Activated CD4-positive, alpha-beta T cell treated with anti-CD3 and anti-CD28 coated beads, Interleukin-2, amount 10 ng/mL, durations not matched to agents 24 days and 14 days (primary cell): ENCODE data around the gene ACTG1. TPM values are rescaled to one million over a fixed set of nuclear protein-coding genes. Genes with fewer than 3 reads are reported as not detected.

Experiments used
- DNase-seq: peaks from one replicate; pipeline ENCODE4 v3.0.0; 2022
- H3K27ac Mint-ChIP-seq: one replicate; pipeline ENCODE4 v1.8.0; 2022; ENCODE audit warnings: mild to moderate bottlenecking, mixed read lengths
- H3K27me3 Mint-ChIP-seq: one replicate; pipeline ENCODE4 v1.8.0; 2022; ENCODE audit warnings: mixed read lengths
- H3K36me3 Mint-ChIP-seq: one replicate; pipeline ENCODE4 v1.8.0; 2022; ENCODE audit warnings: low read depth, mild to moderate bottlenecking, mixed read lengths
- H3K4me1 Mint-ChIP-seq: one replicate; pipeline ENCODE4 v1.8.0; 2021; ENCODE audit warnings: mixed read lengths
- H3K4me3 Mint-ChIP-seq: one replicate; pipeline ENCODE4 v1.8.0; 2022; ENCODE audit warnings: mild to moderate bottlenecking, moderate library complexity, mixed read lengths
- H3K9me3 Mint-ChIP-seq: one replicate; pipeline ENCODE4 v1.8.0; 2021; ENCODE audit warnings: mixed read lengths
- intact Hi-C: fragments of 100-400 bp; cut with micrococcal nuclease; formaldehyde crosslinking; loops from one replicate; pipeline ENCODE4 v1.15.1; 2023
- total RNA-seq: library from RNA; stranded (reverse); gene quantifications from 2 replicates; pipeline ENCODE4 v1.2.3, GENCODE V29; 2022

ACTG1 gene
- total RNA-seq, 1 donor from 2014 or later: 3,353 TPM

DNA sequence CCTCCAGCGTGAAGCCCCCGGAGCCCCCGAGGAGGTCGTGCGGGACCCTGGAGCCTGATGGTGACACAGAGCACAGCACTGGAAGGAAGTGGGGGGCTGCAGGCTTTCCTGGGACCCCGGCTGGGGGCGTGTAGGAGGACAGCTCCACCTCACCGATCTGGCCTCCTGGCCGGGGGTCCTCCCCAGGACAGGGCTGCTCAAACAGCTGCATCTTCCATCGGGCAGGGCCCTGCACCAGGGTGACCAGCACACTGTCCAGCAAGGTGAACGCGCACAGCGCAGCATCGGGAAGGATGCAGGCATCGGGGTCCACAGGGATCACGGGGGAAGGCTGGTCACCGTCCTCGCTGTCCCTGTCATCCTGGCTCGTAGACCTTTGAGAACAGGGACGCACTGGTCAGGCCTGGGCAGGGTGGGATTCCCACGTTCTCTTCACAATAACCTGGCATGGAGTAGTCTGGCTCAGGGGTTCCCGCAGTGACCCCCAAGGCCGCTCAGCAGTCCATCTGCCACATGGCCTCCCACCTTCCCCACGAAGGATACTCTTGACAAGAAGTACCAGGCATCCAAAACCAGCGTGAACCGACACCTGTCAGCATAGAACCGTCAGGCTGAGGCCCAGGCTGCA lies 38.3 kb upstream of the ACTG1 start:
- Mint-ChIP-seq H3K27ac (peak overlapping the region; percentile 83), H3K36me3 (peaks cover 26% of the 10 kb centered on the region), H3K9me3 (no peaks in the 10 kb centered on the region), H3K27me3 (no peaks in the 10 kb centered on the region), H3K4me1 (peaks cover 24% of the 10 kb centered on the region), H3K4me3 (peak overlapping the region; percentile 91)
- DNase-seq: no peak
- intact Hi-C loops: loop anchor here (5.0 kb wide), 2 partner anchors 151 to 299 kb away; partner anchors contain the start of gene MRPL12

DNA sequence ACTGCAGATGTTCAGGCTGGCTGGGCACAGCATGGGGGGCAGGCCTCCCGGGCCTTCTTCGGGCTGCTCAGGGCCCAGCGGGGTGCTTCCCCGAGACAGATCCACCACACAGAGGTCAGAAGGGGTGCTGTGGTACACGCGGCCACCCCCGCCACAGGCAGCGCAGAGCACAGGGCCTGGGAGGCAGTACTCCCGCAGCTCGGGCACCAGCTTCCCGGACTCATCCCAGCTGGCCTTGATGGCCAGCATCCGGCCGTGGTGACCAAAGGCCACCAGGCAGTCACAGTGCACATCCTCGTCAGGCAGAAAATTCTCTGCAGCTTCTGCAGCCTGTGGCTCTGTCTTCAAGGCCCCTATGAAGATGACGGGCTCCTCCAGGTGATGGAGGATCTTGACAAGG lies 37.7 kb upstream of the ACTG1 start:
- intact Hi-C loops: loop anchor here (5.0 kb wide), 2 partner anchors 152 to 298 kb away; partner anchors contain the start of gene MRPL12
- Mint-ChIP-seq H3K9me3 (no peaks in the 10 kb centered on the region), H3K27me3 (no peaks in the 10 kb centered on the region), H3K36me3 (peaks cover 26% of the 10 kb centered on the region), H3K27ac (peak overlapping the region; percentile 37), H3K4me1 (peaks cover 24% of the 10 kb centered on the region), H3K4me3 (peak overlapping the region; percentile 91)
- DNase-seq: no peak

GRCh38 chr17:81549826-81550225 lies 37.2 kb upstream of the ACTG1 start:
- peak overlapping the region; percentile 91 for H3K4me3 Mint-ChIP-seq
- peaks cover 24% of the 10 kb centered on the region for H3K4me1 Mint-ChIP-seq
- no peaks in the 10 kb centered on the region for H3K9me3 Mint-ChIP-seq
- H3K27me3 Mint-ChIP-seq: no peaks in the 10 kb centered on the region
- peak overlapping the region; percentile 37 for H3K27ac Mint-ChIP-seq
- peaks cover 28% of the 10 kb centered on the region for H3K36me3 Mint-ChIP-seq
- intact Hi-C loops: loop anchor here (5.0 kb wide), 2 partner anchors 152 to 298 kb away; partner anchors contain the start of gene MRPL12
- DNase-seq: no peak

DNA sequence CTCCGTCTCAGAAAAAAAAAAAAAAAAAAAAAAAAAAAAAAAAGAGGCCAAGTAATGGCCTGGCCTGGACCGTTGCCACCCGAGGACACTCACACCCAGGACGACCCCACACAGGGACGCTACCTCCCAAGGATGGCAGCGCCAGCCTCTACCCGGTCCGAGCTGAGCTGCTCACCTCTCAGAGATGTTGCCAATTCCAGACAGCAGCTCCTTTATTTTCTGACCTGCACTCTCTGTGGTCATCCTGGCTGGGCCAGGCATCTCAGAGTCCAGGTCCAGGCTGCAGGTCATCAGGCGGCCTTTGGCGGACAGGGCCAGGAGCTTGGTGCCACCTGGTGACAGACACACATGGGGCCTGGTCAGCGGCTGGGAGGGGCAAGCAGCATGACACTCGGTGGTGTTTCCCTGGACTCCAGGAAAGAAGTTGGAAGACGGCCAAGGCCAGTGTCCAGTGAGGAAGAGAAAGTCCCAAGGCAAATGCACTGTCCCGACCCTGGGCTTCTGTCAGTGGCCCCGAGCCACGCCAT lies 36.5 kb upstream of the ACTG1 start:
- Mint-ChIP-seq H3K4me1 (peaks cover 20% of the 10 kb centered on the region), H3K27me3 (no peaks in the 10 kb centered on the region), H3K4me3 (peak overlapping the region; percentile 91), H3K36me3 (peaks cover 27% of the 10 kb centered on the region), H3K9me3 (no peaks in the 10 kb centered on the region), H3K27ac (no peak overlapping the region)
- DNase-seq: no peak
- intact Hi-C loops: no loop called here

DNA sequence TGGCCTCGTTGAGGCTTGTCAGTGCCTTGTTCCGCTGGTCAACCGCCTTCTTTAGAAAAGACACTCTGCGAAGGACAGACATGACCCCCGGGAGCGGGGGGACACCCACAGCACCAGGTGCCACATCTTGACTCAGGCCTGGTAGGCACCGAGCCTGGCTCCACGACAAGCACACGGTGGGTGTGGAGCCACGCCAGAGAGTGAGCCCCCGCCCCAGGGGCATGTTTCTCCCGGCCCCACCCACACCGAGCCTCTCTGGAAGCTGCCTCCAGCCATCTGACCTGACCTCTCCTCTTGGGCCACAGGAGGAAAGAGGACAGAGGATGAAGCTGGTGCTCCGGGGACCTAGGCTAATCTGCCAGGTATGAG lies 35.0 kb upstream of the ACTG1 start:
- Mint-ChIP-seq H3K27ac (no peak overlapping the region), H3K4me1 (peaks cover 10% of the 10 kb centered on the region), H3K36me3 (peaks cover 24% of the 10 kb centered on the region), H3K9me3 (no peaks in the 10 kb centered on the region), H3K4me3 (no peak overlapping the region), H3K27me3 (no peaks in the 10 kb centered on the region)
- intact Hi-C loops: no loop called here
- DNase-seq: no peak

DNA sequence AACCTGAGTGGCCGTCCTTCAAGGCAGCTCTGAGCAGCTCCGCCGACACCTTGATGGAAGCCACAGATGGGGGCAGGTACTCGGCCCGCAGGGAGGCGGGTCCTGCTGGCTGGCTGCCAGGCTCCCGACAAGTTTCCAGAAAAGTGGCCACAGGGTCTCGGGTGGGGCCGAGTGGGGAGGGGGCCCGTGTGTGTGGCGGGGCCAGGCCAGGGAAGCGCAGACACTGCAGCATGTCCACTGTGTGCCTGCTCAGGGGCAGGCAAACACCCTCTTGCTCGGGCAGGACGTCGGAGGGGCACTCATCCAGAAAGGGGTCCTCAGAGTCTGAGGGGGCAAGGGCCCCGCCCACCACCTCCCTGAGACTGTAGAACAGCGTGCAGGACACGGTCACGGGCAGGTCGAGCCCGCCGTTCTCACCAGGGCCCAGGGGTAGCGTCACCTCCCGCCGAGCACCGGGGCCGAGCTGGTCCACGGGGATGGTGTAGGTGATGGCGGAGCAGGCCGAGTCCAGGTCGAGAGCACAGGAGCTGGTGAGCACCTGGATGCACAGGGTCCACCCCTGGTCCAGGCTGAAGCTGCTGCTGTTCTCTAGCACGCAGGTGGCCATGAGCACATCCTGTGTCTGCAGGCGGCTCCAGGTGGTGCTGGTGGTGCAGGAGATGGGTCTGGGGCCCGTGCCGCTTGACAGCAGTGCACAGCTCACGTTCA lies 34.5 kb upstream of the ACTG1 start:
- no peak overlapping the region for H3K27ac Mint-ChIP-seq
- no peak overlapping the region for H3K4me3 Mint-ChIP-seq
- no peak for DNase-seq
- peaks cover 24% of the 10 kb centered on the region for H3K36me3 Mint-ChIP-seq
- no peaks in the 10 kb centered on the region for H3K9me3 Mint-ChIP-seq
- H3K4me1 Mint-ChIP-seq: peaks cover 10% of the 10 kb centered on the region
- H3K27me3 Mint-ChIP-seq: no peaks in the 10 kb centered on the region
- intact Hi-C loops: no loop called here

DNA sequence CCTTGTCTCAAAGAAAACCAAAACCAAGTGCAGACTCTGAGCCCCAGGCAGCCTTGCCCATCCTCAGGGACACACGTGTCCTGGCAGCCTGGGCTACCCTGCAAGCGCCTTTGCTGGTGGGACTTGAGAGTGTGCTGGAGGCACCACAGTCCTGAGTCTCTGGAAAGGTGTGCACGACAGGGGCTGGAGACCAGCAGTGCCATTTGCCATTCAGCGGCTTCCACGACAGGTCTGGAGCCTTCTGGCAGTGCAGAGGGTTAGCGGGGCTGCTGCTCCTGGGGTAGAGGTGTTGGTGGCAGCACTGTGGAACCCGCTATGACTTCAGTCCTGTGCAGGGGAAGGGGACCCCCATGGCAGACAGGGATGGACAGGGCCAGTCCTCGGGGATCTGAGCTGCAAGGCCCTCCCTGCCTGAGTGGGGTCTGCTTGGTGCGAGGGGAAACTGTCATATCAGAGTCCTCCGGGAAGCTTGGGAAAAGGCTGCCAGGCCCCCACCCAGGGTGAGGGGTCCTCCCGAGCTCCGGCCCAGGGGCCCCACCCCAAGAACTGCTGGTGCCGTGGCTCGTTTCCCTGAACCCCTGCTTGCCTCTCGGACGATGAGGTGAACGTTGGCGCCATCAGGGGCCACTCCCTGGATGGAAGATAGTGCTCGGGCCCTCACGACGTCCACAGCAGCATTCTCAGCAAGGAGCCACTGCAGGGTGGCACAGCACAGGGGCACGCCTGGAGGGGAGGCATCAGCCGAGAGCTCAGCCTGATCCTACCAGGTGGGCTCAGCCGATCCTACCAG lies 32.8 kb upstream of the ACTG1 start:
- no peak overlapping the region for H3K27ac Mint-ChIP-seq
- no peak for DNase-seq
- no peaks in the 10 kb centered on the region for H3K27me3 Mint-ChIP-seq
- no peak overlapping the region for H3K4me3 Mint-ChIP-seq
- H3K9me3 Mint-ChIP-seq: no peaks in the 10 kb centered on the region
- intact Hi-C loops: no loop called here
- H3K4me1 Mint-ChIP-seq: peaks cover 5% of the 10 kb centered on the region
- H3K36me3 Mint-ChIP-seq: peaks cover 26% of the 10 kb centered on the region

DNA sequence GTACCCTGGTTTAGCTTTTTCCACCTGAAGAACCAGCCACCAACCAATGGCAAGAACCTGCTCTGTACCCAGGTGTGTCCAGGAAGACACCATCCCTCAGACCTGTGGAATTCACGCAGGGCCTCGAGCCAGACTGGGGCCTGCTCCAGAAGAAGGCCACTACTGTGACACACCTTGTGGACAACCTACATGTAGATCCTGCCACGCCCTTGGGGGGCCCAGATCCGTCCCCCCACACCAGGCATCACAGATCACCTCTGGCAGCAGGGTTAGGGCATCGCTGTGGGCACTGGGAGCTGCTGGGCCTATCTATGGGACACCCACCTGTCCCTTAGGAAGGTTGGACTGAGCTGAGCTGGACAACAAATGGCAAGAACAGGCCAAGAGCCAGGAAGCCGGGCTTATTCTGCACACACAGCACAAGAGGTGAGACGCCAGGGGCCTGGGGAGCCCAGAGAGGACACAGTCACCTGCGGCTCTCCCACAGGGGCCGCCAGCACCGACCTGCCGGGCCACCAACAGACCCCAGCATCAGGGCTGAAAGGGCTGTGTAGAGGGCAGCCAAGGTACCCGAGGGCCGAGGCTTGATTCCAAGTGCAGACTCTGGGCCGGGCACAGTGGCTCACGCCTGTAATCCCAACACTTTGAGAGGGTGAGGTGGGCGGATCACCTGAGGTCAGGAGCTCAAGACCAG lies 31.8 kb upstream of the ACTG1 start:
- no peak overlapping the region for H3K4me3 Mint-ChIP-seq

DNA sequence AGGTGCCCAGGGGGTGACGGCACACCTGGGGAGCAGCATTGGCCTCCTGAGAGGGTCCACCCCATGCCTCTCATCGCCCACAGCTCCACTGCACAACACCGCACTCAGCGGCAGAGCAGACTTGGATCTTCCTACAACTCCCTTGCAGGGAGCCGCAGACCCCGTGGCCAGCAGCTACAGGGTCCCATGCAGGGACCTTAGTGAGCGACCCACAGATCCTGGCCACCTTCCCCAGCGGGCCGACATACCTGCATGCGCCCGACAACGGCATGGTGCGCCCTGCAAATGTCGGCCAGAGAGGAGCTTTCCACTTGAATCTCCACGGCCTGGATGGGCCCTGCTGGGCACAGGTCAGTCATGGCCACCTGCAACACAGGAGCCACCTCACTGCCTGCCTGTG lies 31.2 kb upstream of the ACTG1 start:
- H3K27ac Mint-ChIP-seq: no peak overlapping the region
- H3K36me3 Mint-ChIP-seq: peaks cover 12% of the 10 kb centered on the region
- H3K4me3 Mint-ChIP-seq: no peak overlapping the region
- no peak for DNase-seq
- no peaks in the 10 kb centered on the region for H3K27me3 Mint-ChIP-seq
- H3K4me1 Mint-ChIP-seq: no peaks in the 10 kb centered on the region
- H3K9me3 Mint-ChIP-seq: no peaks in the 10 kb centered on the region
- intact Hi-C loops: no loop called here

More for the DNA sequence above, 31.8 kb upstream of the ACTG1 start:
- H3K4me1 Mint-ChIP-seq: peaks cover under 1% of the 10 kb centered on the region
- no peak overlapping the region for H3K27ac Mint-ChIP-seq
- peaks cover 17% of the 10 kb centered on the region for H3K36me3 Mint-ChIP-seq
- H3K9me3 Mint-ChIP-seq: no peaks in the 10 kb centered on the region
- no peak for DNase-seq
- no peaks in the 10 kb centered on the region for H3K27me3 Mint-ChIP-seq
- intact Hi-C loops: no loop called here

DNA sequence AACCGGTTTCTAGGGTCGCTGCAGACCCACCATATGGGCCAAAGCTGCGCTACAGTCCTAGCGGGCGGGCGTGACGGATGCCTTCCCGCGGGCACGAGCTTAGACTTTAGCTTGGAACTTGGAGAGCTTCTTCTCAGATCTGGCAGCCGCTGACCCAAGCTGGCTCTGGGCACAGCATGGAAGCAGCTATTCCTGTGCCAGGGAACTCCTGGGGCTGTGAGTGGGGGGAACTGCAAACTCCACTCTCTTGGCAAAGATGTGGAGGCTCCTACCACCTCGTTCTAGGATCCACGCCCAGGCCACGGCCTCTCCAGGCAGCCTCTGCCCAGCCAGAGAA lies 30.7 kb upstream of the ACTG1 start:
- Mint-ChIP-seq H3K27me3 (no peaks in the 10 kb centered on the region), H3K4me3 (no peak overlapping the region), H3K9me3 (no peaks in the 10 kb centered on the region), H3K27ac (no peak overlapping the region), H3K36me3 (peaks cover 14% of the 10 kb centered on the region), H3K4me1 (no peaks in the 10 kb centered on the region)
- DNase-seq: no peak
- intact Hi-C loops: no loop called here

GRCh38 chr17:81542431-81543338 lies 30.1 kb upstream of the ACTG1 start:
- Mint-ChIP-seq H3K27ac (no peak overlapping the region), H3K36me3 (peaks cover 16% of the 10 kb centered on the region), H3K27me3 (peaks cover 4% of the 10 kb centered on the region), H3K9me3 (no peaks in the 10 kb centered on the region), H3K4me3 (no peak overlapping the region), H3K4me1 (no peaks in the 10 kb centered on the region)
- intact Hi-C loops: no loop called here
- no peak for DNase-seq

DNA sequence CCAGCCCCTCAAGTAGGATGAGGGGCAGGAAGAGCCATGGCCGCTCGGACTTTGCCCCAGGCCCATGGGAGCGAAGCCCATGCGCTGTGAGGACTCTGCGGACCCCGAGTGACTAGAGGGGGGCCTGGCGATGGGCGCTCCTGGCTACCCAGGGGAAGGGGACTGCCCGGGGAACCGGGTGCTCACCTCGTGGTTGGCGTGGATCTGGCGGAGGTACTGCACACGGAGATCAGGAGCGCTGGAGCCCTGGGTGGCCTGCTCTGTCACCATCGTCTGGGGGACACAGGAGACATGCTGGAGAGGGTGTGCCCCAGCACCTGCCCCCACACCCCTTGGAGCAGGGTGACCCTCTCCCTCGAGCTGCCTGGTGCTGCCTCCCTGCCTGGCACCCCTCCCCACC lies 28.5 kb upstream of the ACTG1 start:
- Mint-ChIP-seq H3K4me3 (no peak overlapping the region), H3K36me3 (peaks cover 12% of the 10 kb centered on the region), H3K27me3 (peaks cover 9% of the 10 kb centered on the region), H3K4me1 (no peaks in the 10 kb centered on the region), H3K27ac (no peak overlapping the region), H3K9me3 (no peaks in the 10 kb centered on the region)
- intact Hi-C loops: no loop called here
- no peak for DNase-seq

GRCh38 chr17:81540676-81541027 lies 28.1 kb upstream of the ACTG1 start:
- no peaks in the 10 kb centered on the region for H3K9me3 Mint-ChIP-seq
- no peak overlapping the region for H3K4me3 Mint-ChIP-seq
- DNase-seq: no peak
- H3K27ac Mint-ChIP-seq: no peak overlapping the region
- intact Hi-C loops: no loop called here
- peaks cover 13% of the 10 kb centered on the region for H3K27me3 Mint-ChIP-seq
- H3K4me1 Mint-ChIP-seq: no peaks in the 10 kb centered on the region
- peaks cover 11% of the 10 kb centered on the region for H3K36me3 Mint-ChIP-seq
